Measurements from ENCODE around the gene FYCO1. TPM values are rescaled to one million over a fixed set of nuclear protein-coding genes. Genes with fewer than 3 reads are reported as not detected.

FYCO1 gene
- total RNA-seq, 1 experiment from 2014 or later: 6.4 TPM

DNA sequence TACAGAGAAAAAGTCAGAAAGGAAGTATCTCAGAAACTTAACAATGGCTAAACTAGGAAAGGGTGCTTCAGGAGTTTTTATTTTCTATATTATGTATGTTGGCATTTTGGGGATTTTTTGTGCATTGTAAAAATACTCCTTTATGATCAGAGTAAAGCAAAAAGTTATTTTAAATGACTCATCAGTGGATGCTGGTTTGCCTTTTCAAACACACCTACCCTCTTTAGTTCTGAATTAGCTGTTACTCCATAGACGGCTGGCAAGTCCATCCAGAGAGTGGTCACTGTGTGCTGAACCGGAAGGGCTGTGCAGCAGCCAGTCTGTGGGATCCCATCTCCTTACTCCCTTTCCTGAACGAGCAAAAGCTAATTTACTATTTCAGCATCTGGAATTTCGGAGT is 108.3 kb downstream of the FYCO1 start:
- DNase-seq (ENCODE audit: low read depth): no peak

GRCh38 chr3:45885979-45886705 is 109.5 kb downstream of the FYCO1 start, which contains the start of gene CCR9:
Gene CCR9 (plus strand): TSS chr3:45886543. CDS start chr3:45894934, 8,391 bp downstream.
- DNase-seq (ENCODE audit: low read depth): no peak

DNA sequence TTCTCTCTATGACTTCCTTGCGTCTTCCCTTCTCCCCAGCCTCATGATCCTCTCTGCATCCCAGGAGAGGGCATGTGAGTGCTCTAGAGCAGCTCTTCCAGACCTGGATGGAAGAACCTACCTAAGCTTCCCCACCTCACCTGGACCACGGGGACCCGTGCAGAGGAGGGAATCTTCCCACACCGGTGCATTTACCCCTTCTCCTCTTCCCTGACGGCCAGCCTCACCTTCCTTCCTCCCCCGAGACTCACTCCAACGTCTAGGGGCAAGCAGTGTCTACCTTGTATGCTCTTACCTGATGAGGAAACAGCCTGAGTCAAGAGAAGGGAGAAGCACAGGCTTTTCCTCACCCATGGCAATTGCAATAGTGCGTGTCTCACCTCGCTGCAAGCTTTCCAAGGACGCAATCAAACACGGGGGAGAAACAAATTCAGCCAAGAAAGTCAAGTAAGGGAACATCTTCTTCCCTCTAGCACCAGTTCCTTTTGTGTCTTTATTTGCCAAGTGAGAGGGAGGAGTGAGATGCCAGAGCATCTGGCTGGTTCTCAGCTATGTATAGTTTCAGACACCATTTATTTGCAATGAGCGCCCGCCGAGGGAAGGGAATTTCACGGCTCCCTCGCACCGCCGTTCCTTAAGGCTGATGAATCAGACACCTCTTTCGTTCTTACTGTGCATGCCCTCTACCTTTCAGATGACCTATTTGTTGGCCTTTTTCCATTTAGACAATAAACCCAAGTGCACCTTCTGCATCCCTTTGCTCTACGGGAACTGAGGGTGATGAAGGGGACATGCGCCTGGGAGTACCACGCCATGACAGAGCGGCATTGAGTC is 111.0 kb downstream of the FYCO1 start:
- DNase-seq (ENCODE audit: low read depth): no peak

DNA sequence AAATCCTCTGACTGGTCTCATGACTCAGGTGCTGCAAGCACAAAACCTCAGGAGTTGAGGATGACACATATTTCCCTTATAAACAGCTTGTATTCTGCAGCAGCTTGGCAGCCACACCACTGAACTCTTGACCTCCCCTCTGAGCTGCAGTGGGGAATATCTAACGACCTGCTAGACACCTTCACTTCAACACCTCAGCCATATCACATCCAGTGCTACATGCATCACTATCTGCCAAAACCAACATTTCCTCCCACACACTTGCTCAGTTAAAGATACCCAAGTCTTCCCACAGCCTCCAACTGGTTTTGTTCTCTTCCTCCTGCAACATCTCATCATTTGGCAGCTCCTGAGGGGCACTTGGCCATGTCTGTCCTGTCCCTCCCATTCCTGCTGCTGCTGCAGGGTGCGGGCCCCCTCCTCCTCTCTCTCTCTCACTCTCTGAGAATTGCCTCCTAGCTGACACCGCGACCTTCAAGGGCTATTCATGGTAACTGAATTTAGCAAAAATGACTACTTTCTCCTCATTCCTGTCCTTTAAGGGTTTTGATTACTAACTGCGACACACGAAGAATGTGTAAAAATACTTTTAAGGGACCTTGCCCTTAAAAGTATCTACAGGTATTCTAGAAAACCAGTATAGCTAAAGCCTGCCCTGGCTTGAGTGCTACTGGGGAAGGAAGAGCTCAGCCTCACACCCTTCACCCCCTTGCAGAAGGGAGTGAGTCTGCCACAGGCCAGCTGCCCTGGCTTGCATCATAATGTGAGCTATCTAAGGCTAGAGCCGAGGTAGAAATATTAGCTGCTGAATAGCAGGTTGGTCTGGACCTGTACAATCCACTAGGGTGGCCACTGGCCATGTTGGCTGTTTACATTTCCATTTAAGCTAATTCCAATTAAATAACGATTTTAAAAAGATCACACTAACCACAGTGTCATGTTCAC is 114.3 kb downstream of the FYCO1 start:
- peak; percentile 36 for DNase-seq (ENCODE audit: low read depth)

DNA sequence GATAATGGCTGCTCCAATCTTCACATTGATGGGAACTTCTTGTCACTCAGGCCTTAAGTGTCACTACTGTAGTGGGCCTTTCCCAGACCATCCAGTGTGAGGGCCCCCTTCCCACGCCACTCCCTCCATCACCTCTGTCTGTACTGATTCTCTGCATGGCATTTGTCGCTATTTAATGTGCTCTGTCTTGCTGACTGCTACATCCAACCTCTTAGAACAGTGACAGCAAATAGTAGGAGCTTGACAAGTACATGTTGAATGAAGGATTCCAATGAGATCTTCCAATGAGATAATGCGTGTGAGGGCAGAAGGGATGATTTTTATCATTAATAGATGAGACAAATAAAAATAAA is 114.9 kb downstream of the FYCO1 start:
- DNase-seq (ENCODE audit: low read depth): no peak

DNA sequence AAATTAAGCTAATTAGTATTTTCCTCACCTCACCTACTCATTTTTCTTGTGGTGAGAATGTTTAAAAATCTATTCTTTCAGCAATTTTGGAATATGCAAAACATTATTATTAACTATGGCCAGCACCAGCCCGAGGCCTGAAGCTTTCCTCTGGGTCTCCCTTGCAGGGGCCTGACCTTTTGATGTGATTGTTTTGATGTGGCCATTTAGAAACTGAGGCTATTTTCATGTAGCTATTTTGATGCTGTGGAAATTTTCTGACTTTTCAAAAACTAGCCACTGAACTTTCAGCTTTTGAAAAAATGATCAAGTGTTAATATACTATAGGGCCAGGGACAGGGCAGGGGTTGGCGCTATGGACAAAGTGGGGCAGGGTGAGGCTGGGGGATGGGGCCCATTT is 117.5 kb downstream of the FYCO1 start:
- DNase-seq (ENCODE audit: low read depth): no peak

DNA sequence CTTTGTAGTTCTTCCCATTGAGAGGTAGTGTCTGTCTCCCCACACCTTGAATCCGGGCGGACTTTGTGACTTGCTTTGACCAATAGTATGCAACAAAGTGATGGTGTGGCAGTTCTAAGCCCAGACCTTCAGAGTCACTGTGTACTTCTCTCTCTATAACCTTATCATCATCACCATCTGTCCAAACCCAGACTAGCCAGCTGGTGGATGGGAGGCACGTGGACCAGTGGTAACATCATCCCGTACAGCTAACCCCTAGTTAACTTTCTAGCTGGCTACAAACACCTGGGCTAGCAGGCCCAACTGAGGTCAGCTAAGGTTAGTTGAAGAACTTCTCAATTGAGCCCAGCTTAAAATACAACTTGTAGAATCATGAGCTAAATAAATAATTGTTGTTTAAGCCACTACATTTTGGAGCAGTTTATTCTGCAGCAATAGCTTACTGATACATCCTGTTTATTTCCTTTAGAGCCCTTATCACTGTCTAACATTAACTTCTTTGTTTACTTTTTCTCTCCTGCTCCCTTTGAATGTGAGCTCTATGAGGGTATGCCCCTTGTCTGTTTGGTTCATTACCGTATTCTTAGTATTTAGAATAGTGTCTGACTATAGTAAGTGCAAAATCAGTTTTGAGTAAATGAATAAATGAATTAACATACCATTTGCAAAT is 120.8 kb downstream of the FYCO1 start:
- DNase-seq (ENCODE audit: low read depth): no peak

DNA sequence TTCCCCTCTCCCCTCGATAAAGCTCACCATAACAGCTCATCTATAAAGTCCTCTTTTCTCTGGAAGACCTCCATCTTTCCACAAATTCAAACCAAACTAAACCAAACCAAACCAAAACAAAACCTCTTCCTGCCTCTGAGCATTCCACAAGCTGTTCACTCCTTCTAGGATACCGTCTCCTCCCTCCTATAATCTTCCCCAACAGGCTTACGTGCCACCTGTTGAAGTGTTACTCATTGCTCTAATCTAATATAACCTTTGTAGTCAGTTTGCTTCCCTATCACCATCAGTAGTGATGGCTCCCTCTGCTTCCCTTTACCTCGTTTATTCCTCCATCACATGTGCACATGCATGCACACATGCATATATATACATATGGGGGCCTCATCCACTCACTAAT is 122.0 kb downstream of the FYCO1 start:
- no peak for DNase-seq (ENCODE audit: low read depth)

- DNase-seq (ENCODE audit: low read depth): no peak
Observed at GRCh38 chr3:45873036-45873435, 122.6 kb downstream of the FYCO1 start.

- no peak for DNase-seq (ENCODE audit: low read depth)
Observed at GRCh38 chr3:45872569-45872968, 123.1 kb downstream of the FYCO1 start.

DNA sequence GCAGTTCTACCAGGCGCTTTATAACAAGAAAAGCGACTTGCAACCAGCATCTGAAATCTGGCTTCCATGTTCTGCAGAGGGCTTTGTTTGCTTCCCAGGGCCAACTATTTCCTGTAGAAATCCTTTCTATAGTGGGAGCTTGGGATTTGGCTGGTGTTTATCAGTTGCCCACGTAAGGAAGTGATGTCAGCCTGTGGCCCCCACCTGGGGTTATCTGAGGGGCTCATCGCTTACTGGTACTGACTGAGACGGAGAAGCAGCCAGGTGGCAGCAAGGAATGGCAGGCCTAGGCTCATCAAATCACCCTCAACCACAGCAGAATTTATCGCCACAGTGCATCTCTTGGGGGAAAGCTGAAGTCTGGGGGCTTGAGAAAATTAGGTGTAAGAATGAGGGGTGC is 123.8 kb downstream of the FYCO1 start:
- no peak for DNase-seq (ENCODE audit: low read depth)

- DNase-seq (ENCODE audit: low read depth): no peak
Observed at GRCh38 chr3:45870099-45870498, 125.5 kb downstream of the FYCO1 start.

GRCh38 chr3:45869638-45870037 is 126.0 kb downstream of the FYCO1 start:
- no peak for DNase-seq (ENCODE audit: low read depth)

DNA sequence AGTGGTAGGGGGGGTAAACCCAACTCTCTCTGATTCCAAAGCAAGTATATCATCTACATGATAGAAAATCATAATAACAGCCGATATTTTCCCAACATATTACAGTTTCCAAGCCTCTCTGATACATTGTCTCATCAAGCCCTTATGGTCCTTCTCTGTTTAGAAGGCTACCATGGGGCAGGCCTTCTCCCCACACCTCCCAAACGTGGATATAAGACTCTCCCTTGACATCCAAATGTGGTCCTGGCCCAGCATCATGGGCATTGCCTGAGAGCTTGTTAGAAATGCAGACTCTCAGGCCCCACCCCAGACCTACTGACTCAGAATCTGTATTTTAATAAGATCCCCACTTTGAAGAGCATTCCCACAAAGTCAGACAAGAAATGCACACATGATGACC is 127.0 kb downstream of the FYCO1 start:
- no peak for DNase-seq (ENCODE audit: low read depth)

GRCh38 chr3:45868213-45868612 is 127.4 kb downstream of the FYCO1 start:
- no peak for DNase-seq (ENCODE audit: low read depth)

Other genes starting within 250 kb of the FYCO1 start
- gene SLC6A20, start 199.3 kb downstream of the FYCO1 start, total RNA-seq (2014; rRNA removed; shearing (Covaris generic)): under 0.01 TPM in 1 of 2 replicates, not detected in the other
- gene LZTFL1, start 153.7 kb downstream of the FYCO1 start, total RNA-seq (2014; rRNA removed; shearing (Covaris generic)): 26.5 and 38.3 TPM in 2 replicates
- not detected in 2 replicates for gene CCR9, start 109.3 kb downstream of the FYCO1 start, total RNA-seq (2014; rRNA removed; shearing (Covaris generic))
- not detected in 2 replicates for gene CXCR6, start 52.4 kb downstream of the FYCO1 start, total RNA-seq (2014; rRNA removed; shearing (Covaris generic))
- gene XCR1, start 31.7 kb upstream of the FYCO1 start, total RNA-seq (2014; rRNA removed; shearing (Covaris generic)): not detected in 2 replicates
- 0.36 and 0.59 TPM in 2 replicates for gene CCR1, start 212.5 kb upstream of the FYCO1 start, total RNA-seq (2014; rRNA removed; shearing (Covaris generic))
- gene CCR3, start 246.6 kb upstream of the FYCO1 start, total RNA-seq (2014; rRNA removed; shearing (Covaris generic)): 0.10 TPM in 1 of 2 replicates, not detected in the other